ENCODE results near the gene AGPAT2.

Gene AGPAT2

GRCh38 chr9:136669791-136670464 lies 17.3 kb downstream of the AGPAT2 start:
- no peak overlapping the region for H4K8ac ChIP-seq (ENCODE audit: low read depth, low read length)
- peaks cover 3 to 5% of the 10 kb centered on the region in 2 experiments for H3K4me1 ChIP-seq (ENCODE audit: control insufficient read depth in 1 of 2, insufficient read depth in 2 of 2, low read length in 2 of 2)
- no peak overlapping the region for H4K91ac ChIP-seq (ENCODE audit: low read depth, low read length)
- DNase-seq: no peak
- H2BK5ac ChIP-seq (ENCODE audit: low read depth, low read length, poor library complexity): no peak overlapping the region
- H4K12ac ChIP-seq (ENCODE audit: low read depth, low read length): no peak overlapping the region
- H3K14ac ChIP-seq (ENCODE audit: low read length): no peak overlapping the region
- H3K9me3 ChIP-seq (ENCODE audit: insufficient read depth, low read depth, low read length): no peaks in the 10 kb centered on the region
- no peak overlapping the region for H2AK5ac ChIP-seq (ENCODE audit: low read length)
- H3K4me3 ChIP-seq (ENCODE audit: low read depth, low read length): peak overlapping the region; percentile 34
- no peak overlapping the region for H3K27ac ChIP-seq (ENCODE audit: low read depth, low read length)
- peaks cover 0 to 2% of the 10 kb centered on the region in 2 experiments for H3K36me3 ChIP-seq (ENCODE audit: control insufficient read depth in 1 of 2, insufficient read depth in 2 of 2, low read length in 2 of 2)
- peaks cover 3% of the 10 kb centered on the region for H3K27me3 ChIP-seq (ENCODE audit: insufficient read depth, low read length)
- no CpG with 5 or more reads among the region's 23 CpGs for WGBS (ENCODE audit: extremely low coverage, insufficient coverage, insufficient read length)
- no peak overlapping the region for H3K23ac ChIP-seq (ENCODE audit: low read length)
- no peak overlapping the region for H3K4me2 ChIP-seq (ENCODE audit: low read length)
- H3K4ac ChIP-seq (ENCODE audit: low read depth, low read length): no peak overlapping the region
- peaks cover 3% of the 10 kb centered on the region for H3K79me1 ChIP-seq (ENCODE audit: low read length)
- H2BK12ac ChIP-seq (ENCODE audit: low read length): no peak overlapping the region
- H3K18ac ChIP-seq (ENCODE audit: low read length): no peak overlapping the region
- no peak overlapping the region for H3K9ac ChIP-seq (ENCODE audit: low read length)
- H2BK120ac ChIP-seq (ENCODE audit: insufficient read depth, low read length, poor library complexity): no peak overlapping the region
- no peak overlapping the region for H2AFZ ChIP-seq (ENCODE audit: insufficient read depth, low read length, poor library complexity)
- no peaks in the 10 kb centered on the region for H3K79me2 ChIP-seq (ENCODE audit: control insufficient read depth, insufficient read depth, low read length, poor library complexity)

GRCh38 chr9:136668983-136669790 lies 18.1 kb downstream of the AGPAT2 start:
- Histone ChIP-seq H4K91ac (ENCODE audit: low read depth, low read length) (no peak overlapping the region), H2AK5ac (ENCODE audit: low read length) (no peak overlapping the region), H4K12ac (ENCODE audit: low read depth, low read length) (no peak overlapping the region), H3K27ac (ENCODE audit: low read depth, low read length) (no peak overlapping the region), H3K27me3 (ENCODE audit: insufficient read depth, low read length) (peaks cover 5% of the 10 kb centered on the region), H2BK120ac (ENCODE audit: insufficient read depth, low read length, poor library complexity) (no peak overlapping the region), H3K23ac (ENCODE audit: low read length) (no peak overlapping the region), H3K9me3 (ENCODE audit: insufficient read depth, low read depth, low read length) (no peaks in the 10 kb centered on the region), H2AFZ (ENCODE audit: insufficient read depth, low read length, poor library complexity) (no peak overlapping the region), H3K79me2 (ENCODE audit: control insufficient read depth, insufficient read depth, low read length, poor library complexity) (no peaks in the 10 kb centered on the region), H3K4me1 (ENCODE audit: control insufficient read depth in 1 of 2, insufficient read depth in 2 of 2, low read length in 2 of 2) (peaks cover 3 to 5% of the 10 kb centered on the region in 2 experiments), H3K4me2 (ENCODE audit: low read length) (no peak overlapping the region), H3K79me1 (ENCODE audit: low read length) (peaks cover 3% of the 10 kb centered on the region), H4K8ac (ENCODE audit: low read depth, low read length) (no peak overlapping the region), H3K4ac (ENCODE audit: low read depth, low read length) (no peak overlapping the region), H3K14ac (ENCODE audit: low read length) (no peak overlapping the region), H3K36me3 (ENCODE audit: control insufficient read depth in 1 of 2, insufficient read depth in 2 of 2, low read length in 2 of 2) (peaks cover 0 to 2% of the 10 kb centered on the region in 2 experiments), H3K9ac (ENCODE audit: low read length) (no peak overlapping the region), H3K4me3 (ENCODE audit: low read depth, low read length) (no peak overlapping the region), H2BK5ac (ENCODE audit: low read depth, low read length, poor library complexity) (no peak overlapping the region), H3K18ac (ENCODE audit: low read length) (no peak overlapping the region), H2BK12ac (ENCODE audit: low read length) (no peak overlapping the region)
- WGBS (ENCODE audit: extremely low coverage, insufficient coverage, insufficient read length): no CpG with 5 or more reads among the region's 23 CpGs
- no peak for DNase-seq

- no peak overlapping the region for H2BK12ac ChIP-seq (ENCODE audit: low read length)
Measured at GRCh38 chr9:136667940-136668760, 19.1 kb downstream of the AGPAT2 start.

GRCh38 chr9:136667214-136667939 lies 19.9 kb downstream of the AGPAT2 start:
- no peaks in the 10 kb centered on the region for H3K79me2 ChIP-seq (ENCODE audit: control insufficient read depth, insufficient read depth, low read length, poor library complexity)
- H3K18ac ChIP-seq (ENCODE audit: low read length): no peak overlapping the region
- H2BK5ac ChIP-seq (ENCODE audit: low read depth, low read length, poor library complexity): no peak overlapping the region
- peaks cover 3% of the 10 kb centered on the region for H3K79me1 ChIP-seq (ENCODE audit: low read length)
- no peak overlapping the region for H3K14ac ChIP-seq (ENCODE audit: low read length)
- no peak overlapping the region for H3K23ac ChIP-seq (ENCODE audit: low read length)
- H3K27me3 ChIP-seq (ENCODE audit: insufficient read depth, low read length): peaks cover 5% of the 10 kb centered on the region
- H3K9ac ChIP-seq (ENCODE audit: low read length): no peak overlapping the region
- H2BK12ac ChIP-seq (ENCODE audit: low read length): no peak overlapping the region
- no peak overlapping the region for H3K4me2 ChIP-seq (ENCODE audit: low read length)
- DNase-seq: no peak
- no peaks in the 10 kb centered on the region for H3K9me3 ChIP-seq (ENCODE audit: insufficient read depth, low read depth, low read length)
- peaks cover 3 to 5% of the 10 kb centered on the region in 2 experiments for H3K4me1 ChIP-seq (ENCODE audit: control insufficient read depth in 1 of 2, insufficient read depth in 2 of 2, low read length in 2 of 2)
- no peak overlapping the region for H2AFZ ChIP-seq (ENCODE audit: insufficient read depth, low read length, poor library complexity)
- H3K36me3 ChIP-seq (ENCODE audit: control insufficient read depth in 1 of 2, insufficient read depth in 2 of 2, low read length in 2 of 2): no peaks in the 10 kb centered on the region
- H4K91ac ChIP-seq (ENCODE audit: low read depth, low read length): no peak overlapping the region
- no peak overlapping the region for H3K27ac ChIP-seq (ENCODE audit: low read depth, low read length)
- no peak overlapping the region for H3K4me3 ChIP-seq (ENCODE audit: low read depth, low read length)
- H4K8ac ChIP-seq (ENCODE audit: low read depth, low read length): no peak overlapping the region
- WGBS (ENCODE audit: extremely low coverage, insufficient coverage, insufficient read length): no CpG with 5 or more reads among the region's 21 CpGs
- H2BK120ac ChIP-seq (ENCODE audit: insufficient read depth, low read length, poor library complexity): no peak overlapping the region
- H4K12ac ChIP-seq (ENCODE audit: low read depth, low read length): no peak overlapping the region
- H3K4ac ChIP-seq (ENCODE audit: low read depth, low read length): no peak overlapping the region
- no peak overlapping the region for H2AK5ac ChIP-seq (ENCODE audit: low read length)

More at GRCh38 chr9:136667940-136668760, 19.1 kb downstream of the AGPAT2 start:
- Histone ChIP-seq H3K4ac (ENCODE audit: low read depth, low read length) (no peak overlapping the region), H3K18ac (ENCODE audit: low read length) (no peak overlapping the region), H3K23ac (ENCODE audit: low read length) (no peak overlapping the region), H2BK5ac (ENCODE audit: low read depth, low read length, poor library complexity) (no peak overlapping the region), H3K9ac (ENCODE audit: low read length) (no peak overlapping the region), H3K79me2 (ENCODE audit: control insufficient read depth, insufficient read depth, low read length, poor library complexity) (no peaks in the 10 kb centered on the region), H2AFZ (ENCODE audit: insufficient read depth, low read length, poor library complexity) (no peak overlapping the region), H3K4me3 (ENCODE audit: low read depth, low read length) (no peak overlapping the region), H3K27me3 (ENCODE audit: insufficient read depth, low read length) (peaks cover 5% of the 10 kb centered on the region), H3K27ac (ENCODE audit: low read depth, low read length) (no peak overlapping the region), H2BK120ac (ENCODE audit: insufficient read depth, low read length, poor library complexity) (no peak overlapping the region), H3K14ac (ENCODE audit: low read length) (no peak overlapping the region), H4K12ac (ENCODE audit: low read depth, low read length) (no peak overlapping the region), H3K79me1 (ENCODE audit: low read length) (peaks cover 3% of the 10 kb centered on the region), H3K4me1 (ENCODE audit: control insufficient read depth in 1 of 2, insufficient read depth in 2 of 2, low read length in 2 of 2) (peaks cover 3 to 5% of the 10 kb centered on the region in 2 experiments), H3K9me3 (ENCODE audit: insufficient read depth, low read depth, low read length) (no peaks in the 10 kb centered on the region), H4K91ac (ENCODE audit: low read depth, low read length) (no peak overlapping the region), H3K36me3 (ENCODE audit: control insufficient read depth in 1 of 2, insufficient read depth in 2 of 2, low read length in 2 of 2) (peaks cover 0 to 2% of the 10 kb centered on the region in 2 experiments), H4K8ac (ENCODE audit: low read depth, low read length) (no peak overlapping the region), H2AK5ac (ENCODE audit: low read length) (no peak overlapping the region), H3K4me2 (ENCODE audit: low read length) (no peak overlapping the region)
- no CpG with 5 or more reads among the region's 40 CpGs for WGBS (ENCODE audit: extremely low coverage, insufficient coverage, insufficient read length)
- DNase-seq: no peak
